Measurements from ENCODE around the gene BMP2K. TPM values are rescaled to one million over a fixed set of nuclear protein-coding genes. Genes with fewer than 3 reads are reported as not detected.

The BMP2K gene
- total and polyA plus RNA-seq, 2 experiments from 2014 or later, result 27.3 to 96.5 TPM

DNA sequence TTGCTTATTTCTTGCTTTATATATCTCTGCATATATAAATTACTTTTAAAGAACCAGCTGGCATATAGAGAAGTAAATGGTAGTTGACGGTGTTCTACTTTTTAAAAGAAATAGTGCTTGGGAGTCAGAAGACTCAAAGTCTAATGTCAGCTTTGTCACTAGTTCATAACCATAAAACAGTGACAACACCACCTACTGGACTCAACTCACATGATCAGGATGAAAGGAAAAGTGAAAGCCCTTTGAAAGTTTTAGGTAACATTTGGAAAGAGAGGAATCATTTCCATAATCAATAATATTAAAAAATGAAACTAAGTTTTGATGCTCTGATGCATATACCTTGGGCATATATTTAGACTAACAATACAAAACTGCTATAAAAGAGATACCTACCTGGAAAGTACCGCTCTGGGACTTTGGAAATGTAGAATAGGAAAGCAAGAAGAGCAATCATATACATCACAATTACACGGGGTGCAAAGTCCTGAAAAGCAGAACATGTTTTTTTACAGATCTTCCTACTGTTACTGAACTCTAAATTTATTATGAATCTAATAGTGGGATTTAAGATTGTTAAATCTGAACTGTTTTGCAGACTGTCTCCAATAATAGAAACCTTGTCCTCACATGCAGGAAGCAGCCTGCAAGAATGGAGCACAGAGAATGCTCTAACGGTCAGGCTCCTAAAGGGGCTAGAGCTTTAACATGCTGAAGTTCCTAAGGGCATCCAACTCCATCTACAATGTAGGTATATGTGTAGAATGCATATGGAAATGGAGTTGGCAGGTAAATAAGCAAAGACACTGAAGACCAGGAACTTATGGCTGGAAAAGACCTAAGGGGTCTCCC lies 147.5 kb downstream of the BMP2K start:
- Histone ChIP-seq H3K9me3 (ENCODE audit: low read depth) (no peaks in the 10 kb centered on the region), H3K4me2 (no peak overlapping the region), H3K27me3 (no peaks in the 10 kb centered on the region), H4K20me1 (ENCODE audit: insufficient read depth, poor library complexity, severe bottlenecking) (no peaks in the 10 kb centered on the region), H3K4me1 (ENCODE audit: insufficient read depth) (no peaks in the 10 kb centered on the region), H3K4me3 (no peak overlapping the region), H3K36me3 (replicated peaks; ENCODE audit: insufficient read depth, low read depth) (no peaks in the 10 kb centered on the region), H2AFZ (no peak overlapping the region), H3K27ac (no peak overlapping the region), H3K9me2 (replicated peaks; ENCODE audit: insufficient read depth) (no peaks in the 10 kb centered on the region), H3K79me2 (no peaks in the 10 kb centered on the region)
- peak; percentile 36 for DNase-seq (ENCODE audit: low spot score)
- no peak for TF ChIP-seq EZH2 (IDR thresholded peaks at IDR 0.05; ENCODE audit: borderline replicate concordance)
- no peak for TF ChIP-seq EZH2phosphoT487 (IDR thresholded peaks at IDR 0.05; ENCODE audit: low read depth, severe bottlenecking, unreplicated experiment)
- TF ChIP-seq CTCF (IDR thresholded peaks at IDR 0.05; ENCODE audit: poor library complexity), result peak; percentile 19
- 90% methylated on average over 4 of the region's 4 CpGs for WGBS (ENCODE audit: low lambda C conversion rate, missing lambda C conversion rate)

GRCh38 chr4:78926826-78927225 lies 150.7 kb downstream of the BMP2K start:
- TF ChIP-seq CTCF (IDR thresholded peaks at IDR 0.05; ENCODE audit: poor library complexity), result no peak
- no peak for TF ChIP-seq EZH2phosphoT487 (IDR thresholded peaks at IDR 0.05; ENCODE audit: low read depth, severe bottlenecking, unreplicated experiment)
- TF ChIP-seq EZH2 (IDR thresholded peaks at IDR 0.05; ENCODE audit: borderline replicate concordance), result no peak
- Histone ChIP-seq H3K4me2 (no peak overlapping the region), H3K4me1 (ENCODE audit: insufficient read depth) (no peaks in the 10 kb centered on the region), H3K4me3 (no peak overlapping the region), H2AFZ (no peak overlapping the region), H3K9me3 (ENCODE audit: low read depth) (no peaks in the 10 kb centered on the region), H3K36me3 (replicated peaks; ENCODE audit: insufficient read depth, low read depth) (no peaks in the 10 kb centered on the region), H3K79me2 (no peaks in the 10 kb centered on the region), H3K27ac (no peak overlapping the region), H4K20me1 (ENCODE audit: insufficient read depth, poor library complexity, severe bottlenecking) (no peaks in the 10 kb centered on the region), H3K27me3 (no peaks in the 10 kb centered on the region), H3K9me2 (replicated peaks; ENCODE audit: insufficient read depth) (no peaks in the 10 kb centered on the region)
- DNase-seq (ENCODE audit: low spot score), result no peak
- WGBS (ENCODE audit: low lambda C conversion rate, missing lambda C conversion rate), result 89% methylated on average over 1 of the region's 1 CpG

GRCh38 chr4:78928835-78929234 lies 152.7 kb downstream of the BMP2K start:
- Histone ChIP-seq H3K4me1 (ENCODE audit: insufficient read depth) (no peaks in the 10 kb centered on the region), H3K36me3 (replicated peaks; ENCODE audit: insufficient read depth, low read depth) (no peaks in the 10 kb centered on the region), H3K4me3 (no peak overlapping the region), H4K20me1 (ENCODE audit: insufficient read depth, poor library complexity, severe bottlenecking) (no peaks in the 10 kb centered on the region), H3K4me2 (no peak overlapping the region), H3K27ac (no peak overlapping the region), H3K79me2 (no peaks in the 10 kb centered on the region), H3K9me2 (replicated peaks; ENCODE audit: insufficient read depth) (no peaks in the 10 kb centered on the region), H3K27me3 (no peaks in the 10 kb centered on the region), H3K9me3 (ENCODE audit: low read depth) (no peaks in the 10 kb centered on the region), H2AFZ (no peak overlapping the region)
- TF ChIP-seq EZH2phosphoT487 (IDR thresholded peaks at IDR 0.05; ENCODE audit: low read depth, severe bottlenecking, unreplicated experiment) (no peak), CTCF (IDR thresholded peaks at IDR 0.05; ENCODE audit: poor library complexity) (no peak), EZH2 (IDR thresholded peaks at IDR 0.05; ENCODE audit: borderline replicate concordance) (no peak)
- WGBS (ENCODE audit: low lambda C conversion rate, missing lambda C conversion rate), result 91% methylated on average over 9 of the region's 9 CpGs
- no peak for DNase-seq (ENCODE audit: low spot score)
